Left ventricle myocardium inferior (tissue), 1 donor: ENCODE measurements around the gene CD68. TPM values are rescaled to one million over a fixed set of nuclear protein-coding genes. Genes with fewer than 3 reads are reported as not detected.

Experiments
- total RNA-seq: library from RNA; stranded (reverse); fragmentation: NEBNext Ultra II Directional; extraction: Animal tissue kit (Norgen Biotek cat#: 25700); gene quantifications from one replicate; pipeline ENCODE4 v1.2.1, GENCODE V29; 2021
- donor health status: DM: no; HTN: yes; CAD: no; lungs with severe emphysema.

Gene CD68
- total RNA-seq, 1 donor from 2014 or later: 25.5 TPM

Other genes with a start within 250 kb of the CD68 start
- 13.4 TPM for gene ACAP1, start 243.1 kb upstream of the CD68 start, total RNA-seq
- gene KCTD11, start 227.5 kb upstream of the CD68 start, total RNA-seq: 3.9 TPM
- gene TMEM95, start 224.5 kb upstream of the CD68 start, total RNA-seq: not detected
- gene TNK1, start 198.5 kb upstream of the CD68 start, total RNA-seq: 1.8 TPM
- gene PLSCR3, start 185.1 kb upstream of the CD68 start, total RNA-seq: 20.1 TPM
- gene TMEM256, start 175.5 kb upstream of the CD68 start, total RNA-seq: 67.8 TPM
- gene NLGN2, start 171.8 kb upstream of the CD68 start, total RNA-seq: 9.3 TPM
- gene SPEM1, start 159.3 kb upstream of the CD68 start, total RNA-seq: not detected
- not detected for gene SPEM2, start 154.0 kb upstream of the CD68 start, total RNA-seq
- not detected for gene SPEM3, start 150.8 kb upstream of the CD68 start, total RNA-seq
- gene TMEM102, start 144.2 kb upstream of the CD68 start, total RNA-seq: 2.7 TPM
- gene FGF11, start 140.1 kb upstream of the CD68 start, total RNA-seq: 6.5 TPM
- gene CHRNB1, start 134.6 kb upstream of the CD68 start, total RNA-seq: 8.7 TPM
- gene ZBTB4, start 100.0 kb upstream of the CD68 start, total RNA-seq: 63.4 TPM
- not detected for gene SLC35G6, start 98.2 kb upstream of the CD68 start, total RNA-seq
- 38.7 TPM for gene POLR2A, start 95.3 kb upstream of the CD68 start, total RNA-seq
- 29.9 TPM for gene TNFSF12, start 30.6 kb upstream of the CD68 start, total RNA-seq
- 6.3 TPM for gene TNFSF13, start 20.9 kb upstream of the CD68 start, total RNA-seq
- gene SENP3, start 17.7 kb upstream of the CD68 start, total RNA-seq: 29.5 TPM
- 24.9 TPM for gene MPDU1, start 4.2 kb downstream of the CD68 start, total RNA-seq
- 1.9 TPM for gene SOX15, start 10.5 kb downstream of the CD68 start, total RNA-seq
- 111 TPM for gene FXR2, start 35.3 kb downstream of the CD68 start, total RNA-seq
- 73.5 TPM for gene SAT2, start 48.2 kb downstream of the CD68 start, total RNA-seq
- 0.74 TPM for gene SHBG, start 50.5 kb downstream of the CD68 start, total RNA-seq
- gene ATP1B2, start 71.3 kb downstream of the CD68 start, total RNA-seq: 2.8 TPM
- gene TP53, start 107.9 kb downstream of the CD68 start, total RNA-seq: 11.7 TPM
- 4.7 TPM for gene WRAP53, start 108.8 kb downstream of the CD68 start, total RNA-seq
- not detected for gene EFNB3, start 125.6 kb downstream of the CD68 start, total RNA-seq
- gene DNAH2, start 138.1 kb downstream of the CD68 start, total RNA-seq: 0.33 TPM